Measurements from ENCODE around the gene TANC1. TPM values are rescaled to one million over a fixed set of nuclear protein-coding genes. Genes with fewer than 3 reads are reported as not detected.

TANC1 gene
- total RNA-seq, 1 experiment from 2014 or later: 2.5 TPM

DNA sequence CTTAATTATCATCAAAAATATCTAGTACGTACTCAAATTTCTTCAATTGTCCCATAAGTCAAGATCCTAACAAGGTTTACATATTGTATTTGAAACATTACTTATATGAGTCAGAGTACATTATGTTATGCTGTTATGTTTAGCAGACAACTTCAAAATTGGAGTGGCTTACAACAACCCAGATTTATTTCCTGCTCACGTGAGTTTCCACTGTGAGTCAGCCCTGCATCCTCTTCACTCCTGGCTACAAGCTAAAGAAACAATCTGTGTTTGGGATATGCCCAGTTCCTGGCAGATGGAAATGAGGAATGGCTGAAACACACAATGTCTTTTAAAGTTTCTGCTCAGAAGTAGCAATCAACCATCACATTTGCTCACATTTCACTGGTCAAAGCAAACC is 31.5 kb upstream of the TANC1 start:
- H2BK5ac ChIP-seq (ENCODE audit: insufficient read length, low read length): no peak overlapping the region
- WGBS (ENCODE audit: extremely low coverage, insufficient read length, low lambda C conversion rate): no CpG with 5 or more reads among the region's 2 CpGs
- Mint-ChIP-seq H3K9me3 (no peaks in the 10 kb centered on the region), H3K27me3 (ENCODE audit: low read depth) (peaks cover 3% of the 10 kb centered on the region; the same call in 1 of the 2 replicates), H3K27ac (no peak overlapping the region), H3K36me3 (ENCODE audit: insufficient read depth in 1 of 3, low read depth in 3 of 3) (no peaks in the 10 kb centered on the region), H3K4me3 (no peak overlapping the region), H3K4me1 (peaks cover 10 to 11% of the 10 kb centered on the region in 2 experiments)
- no peak overlapping the region for H2BK15ac ChIP-seq (ENCODE audit: low read depth, low read length)
- peaks cover 2% of the 10 kb centered on the region; the same call in 1 of the 2 replicates for H3K4me1 ChIP-seq (ENCODE audit: insufficient read depth, low read length)
- no peak overlapping the region for H3K14ac ChIP-seq (ENCODE audit: insufficient read depth, low read length)
- no peak overlapping the region for H4K91ac ChIP-seq (ENCODE audit: insufficient read length, low read depth, low read length)
- H3K9ac ChIP-seq (ENCODE audit: extremely low read depth, insufficient read length, low read length): no peak overlapping the region
- no peak overlapping the region for H2BK120ac ChIP-seq (ENCODE audit: low read depth, low read length, poor library complexity, severe bottlenecking)
- H3K56ac ChIP-seq (ENCODE audit: insufficient read length, low read depth, low read length): no peak overlapping the region
- no peak overlapping the region for H4K8ac ChIP-seq (replicated peaks; ENCODE audit: insufficient read length, low read depth, low read length)
- H2BK12ac ChIP-seq (ENCODE audit: insufficient read length, low read depth, low read length): no peak overlapping the region
- no peaks in the 10 kb centered on the region for H3K9me3 ChIP-seq (ENCODE audit: control insufficient read depth, low read depth, low read length)
- no peak overlapping the region for H4K5ac ChIP-seq (ENCODE audit: insufficient read length, low read depth, low read length)
- no peak overlapping the region for H3K23ac ChIP-seq (ENCODE audit: insufficient read length, low read depth, low read length)
- no peaks in the 10 kb centered on the region for H3K79me1 ChIP-seq (ENCODE audit: insufficient read depth, low read depth, low read length, poor library complexity, severe bottlenecking)
- H4K20me1 ChIP-seq (ENCODE audit: control insufficient read depth, insufficient read depth, insufficient read length): no peaks in the 10 kb centered on the region
- no peak for DNase-seq
- no peak overlapping the region for H3K18ac ChIP-seq (ENCODE audit: insufficient read length, low read depth, low read length)
- H3K23me2 ChIP-seq (ENCODE audit: insufficient read length, low read depth, low read length, poor library complexity, severe bottlenecking): no peaks in the 10 kb centered on the region
- no peak overlapping the region for H2AFZ ChIP-seq (ENCODE audit: low read length)
- no peak overlapping the region for H2AK5ac ChIP-seq (ENCODE audit: insufficient read length, low read length)
- H3T11ph ChIP-seq (ENCODE audit: low read length): no peak overlapping the region
- TF ChIP-seq, protein P1, sequence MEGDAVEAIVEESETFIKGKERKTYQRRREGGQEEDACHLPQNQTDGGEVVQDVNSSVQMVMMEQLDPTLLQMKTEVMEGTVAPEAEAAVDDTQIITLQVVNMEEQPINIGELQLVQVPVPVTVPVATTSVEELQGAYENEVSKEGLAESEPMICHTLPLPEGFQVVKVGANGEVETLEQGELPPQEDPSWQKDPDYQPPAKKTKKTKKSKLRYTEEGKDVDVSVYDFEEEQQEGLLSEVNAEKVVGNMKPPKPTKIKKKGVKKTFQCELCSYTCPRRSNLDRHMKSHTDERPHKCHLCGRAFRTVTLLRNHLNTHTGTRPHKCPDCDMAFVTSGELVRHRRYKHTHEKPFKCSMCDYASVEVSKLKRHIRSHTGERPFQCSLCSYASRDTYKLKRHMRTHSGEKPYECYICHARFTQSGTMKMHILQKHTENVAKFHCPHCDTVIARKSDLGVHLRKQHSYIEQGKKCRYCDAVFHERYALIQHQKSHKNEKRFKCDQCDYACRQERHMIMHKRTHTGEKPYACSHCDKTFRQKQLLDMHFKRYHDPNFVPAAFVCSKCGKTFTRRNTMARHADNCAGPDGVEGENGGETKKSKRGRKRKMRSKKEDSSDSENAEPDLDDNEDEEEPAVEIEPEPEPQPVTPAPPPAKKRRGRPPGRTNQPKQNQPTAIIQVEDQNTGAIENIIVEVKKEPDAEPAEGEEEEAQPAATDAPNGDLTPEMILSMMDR (conservative IDR thresholded peaks at IDR 0.05): no peak
- no peak overlapping the region for H3K4ac ChIP-seq (ENCODE audit: low read depth, low read length)
- H3K79me2 ChIP-seq (ENCODE audit: insufficient read depth, low read length): no peaks in the 10 kb centered on the region
- H3K27me3 ChIP-seq (ENCODE audit: insufficient read depth, low read length): no peaks in the 10 kb centered on the region
- no peak overlapping the region for H3K27ac ChIP-seq (ENCODE audit: insufficient read length, low read depth, low read length)
- H3K4me2 ChIP-seq (ENCODE audit: insufficient read depth, insufficient read length, low read length): no peak overlapping the region
- H2BK20ac ChIP-seq (ENCODE audit: low read depth, low read length, poor library complexity, severe bottlenecking): no peak overlapping the region
